Lower leg skin (tissue), 4 donors: Measurements from ENCODE around the gene NMU. TPM values are rescaled to one million over a fixed set of nuclear protein-coding genes. Genes with fewer than 3 reads are reported as not detected.

Source experiments
- DNase-seq, 2 donors: peaks; one replicate each; pipeline ENCODE4 v3.0.0-alpha.2; 2019; ENCODE audit warnings: low spot score in 2 of 2
- H3K4me3 ChIP-seq: fragments of 200-600 bp; sonication (generic); 2 replicates; pipeline ENCODE4 v1.5.1; 2017; ENCODE audit warnings: mild to moderate bottlenecking, low read depth; ENCODE audit not compliant: poor library complexity, severe bottlenecking
- CTCF ChIP-seq, 3 donors: fragments of 450-650 bp; IDR thresholded peaks; one replicate each; pipeline ENCODE4 v1.5.1; 2016; ENCODE audit warnings: antibody characterized with exemption in 3 of 3, mild to moderate bottlenecking in 3 of 3, moderate library complexity in 2 of 3
- POLR2A ChIP-seq, 2 donors: fragments of 450-650 bp; IDR thresholded peaks; one replicate each; pipeline ENCODE4 v1.6.1; 2016 to 2017; ENCODE audit warnings: antibody characterized with exemption in 2 of 2, mild to moderate bottlenecking in 1 of 2, moderate library complexity in 1 of 2
- WGBS, 2 donors: methylation state at CpG; one replicate each; pipeline ENCODE4 v1.1.5; 2018; 5-methylcytosine and 5-hydroxymethylcytosine counted together
- intact Hi-C: fragments of 100-400 bp; cut with DNase I; formaldehyde crosslinking; loops from one replicate; pipeline ENCODE4 v1.15.0; 2023; ENCODE audit warnings: low total_unique reads
- total RNA-seq, 4 donors: library from RNA; depleted of rRNA; stranded (reverse); fragments of >200 nt; gene quantifications; one replicate each; pipeline ENCODE4 v1.1.0, GENCODE V29; 2016

NMU gene
- total RNA-seq, 4 donors from 2014 or later: 21.7 to 30.3 (median 26.7) TPM

- intact Hi-C loops: no loop called here
- TF ChIP-seq POLR2A (IDR thresholded peaks at IDR 0.05): no peak
- no peak for TF ChIP-seq CTCF (IDR thresholded peaks at IDR 0.05)
- H3K4me3 ChIP-seq: no peak overlapping the region
- 69 to 75% methylated on average over 2 of the region's 2 CpGs for WGBS, 2 donors
- no peak for DNase-seq
Measured at GRCh38 chr4:55610381-55610780, 25.7 kb downstream of the NMU start.

GRCh38 chr4:55609393-55609866 lies 26.7 kb downstream of the NMU start:
- H3K4me3 ChIP-seq: no peak overlapping the region
- TF ChIP-seq CTCF (IDR thresholded peaks at IDR 0.05) (no peak), POLR2A (IDR thresholded peaks at IDR 0.05) (no peak)
- 24 to 27% methylated on average over 6 of the region's 6 CpGs for WGBS, 2 donors
- DNase-seq: peak in 1 of 2 donors; percentile 39
- intact Hi-C loops: no loop called here

- 47 to 51% methylated on average over 1 of the region's 1 CpG for WGBS, 2 donors
- no peak for DNase-seq
- intact Hi-C loops: no loop called here
- H3K4me3 ChIP-seq: no peak overlapping the region
- TF ChIP-seq CTCF (IDR thresholded peaks at IDR 0.05) (no peak), POLR2A (IDR thresholded peaks at IDR 0.05) (no peak)
Measured at GRCh38 chr4:55608591-55608990, 27.5 kb downstream of the NMU start.

GRCh38 chr4:55604996-55605395 lies 31.1 kb downstream of the NMU start:
- intact Hi-C loops: no loop called here
- TF ChIP-seq CTCF (IDR thresholded peaks at IDR 0.05) (no peak), POLR2A (IDR thresholded peaks at IDR 0.05) (no peak)
- H3K4me3 ChIP-seq: no peak overlapping the region
- 81 to 90% methylated on average over 7 of the region's 7 CpGs for WGBS, 2 donors
- DNase-seq: no peak

- intact Hi-C loops: no loop called here
- DNase-seq: no peak
- H3K4me3 ChIP-seq: no peak overlapping the region
- TF ChIP-seq POLR2A (IDR thresholded peaks at IDR 0.05): no peak
- TF ChIP-seq CTCF (IDR thresholded peaks at IDR 0.05): no peak
Measured at GRCh38 chr4:55600640-55601039, 35.5 kb downstream of the NMU start.

- intact Hi-C loops: no loop called here
- 78 to 83% methylated on average over 2 of the region's 2 CpGs for WGBS, 2 donors
- no peak for DNase-seq
- no peak for TF ChIP-seq CTCF (IDR thresholded peaks at IDR 0.05)
- TF ChIP-seq POLR2A (IDR thresholded peaks at IDR 0.05): no peak
- no peak overlapping the region for H3K4me3 ChIP-seq
Measured at GRCh38 chr4:55598641-55599040, 37.5 kb downstream of the NMU start.
